ACHN (cell line): ENCODE data around the gene CTNNBL1.
"Not testable (repeated sequence)": the region's sequence is repeated elsewhere in the genome, so short reads cannot be mapped to it uniquely, and the experiment has no call there.

Experiments used
- DNase-seq: peaks from one replicate; pipeline ENCODE4 v3.0.0-alpha.2; 2015
- in situ Hi-C: cut with HindIII; loops from 2 replicates; pipeline ENCODE4 v1.10.0; 2017; ENCODE audit warnings: low sequenced_read_pairs, low pct_ligation_motif_present, low pct_unique_long_range_greater_than_20kb

CTNNBL1 gene

DNA sequence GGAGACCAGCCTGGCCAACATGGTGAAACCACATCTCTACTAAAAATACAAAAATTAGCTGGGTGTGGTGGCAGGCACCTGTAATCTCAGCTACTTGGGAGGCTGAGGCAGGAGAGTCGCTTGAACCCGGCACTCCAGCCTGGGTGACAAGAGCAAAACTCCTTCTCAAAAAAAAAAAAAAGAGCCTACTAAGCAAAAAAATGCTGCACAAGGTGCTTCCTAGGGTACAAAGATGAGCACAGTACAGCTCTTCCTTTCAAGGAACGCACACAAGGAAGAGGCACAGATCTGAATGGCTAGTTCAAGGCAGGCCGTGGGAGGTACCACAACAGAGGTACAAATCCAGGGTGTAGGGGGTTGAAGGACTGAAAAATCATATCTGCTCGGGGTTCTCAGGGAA, 162.2 kb downstream of the CTNNBL1 start:
- DNase-seq, in situ Hi-C loops: not testable (repeated sequence)

DNA sequence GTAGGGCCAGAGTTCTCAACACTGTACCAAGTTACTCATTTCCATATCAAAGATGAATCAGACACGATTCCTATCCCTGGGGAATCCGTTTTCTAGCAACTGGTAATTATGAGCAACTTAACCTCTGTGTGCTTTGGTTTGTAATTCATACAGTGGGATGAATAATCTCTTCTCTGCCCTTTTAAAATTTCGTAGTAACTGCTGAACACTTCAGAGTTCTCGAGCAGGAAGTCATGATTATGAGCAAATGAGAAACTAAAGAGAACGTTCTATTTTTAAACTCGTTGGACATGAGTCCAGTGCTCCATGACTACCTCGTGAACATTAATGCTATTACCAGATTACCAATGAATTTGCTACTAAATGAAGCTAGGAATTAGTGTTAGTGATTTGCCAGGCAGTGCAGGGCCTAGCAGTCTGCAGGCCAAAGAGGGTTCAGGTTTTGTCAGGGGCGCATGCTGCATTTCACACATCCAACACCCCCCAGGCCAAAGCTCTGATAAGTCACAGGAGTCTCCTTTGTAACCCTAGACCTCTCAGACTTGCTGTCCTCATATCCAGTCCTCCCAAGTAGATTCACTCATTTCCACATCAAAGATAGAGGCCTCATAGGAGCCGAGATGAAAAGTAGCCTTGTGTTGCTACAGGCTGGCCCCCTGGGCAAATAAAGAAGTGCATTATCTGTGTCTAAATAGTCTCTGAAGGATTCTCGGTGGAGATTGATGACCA, 163.3 kb downstream of the CTNNBL1 start:
- DNase-seq = no peak
- in situ Hi-C loops = no loop called here

DNA sequence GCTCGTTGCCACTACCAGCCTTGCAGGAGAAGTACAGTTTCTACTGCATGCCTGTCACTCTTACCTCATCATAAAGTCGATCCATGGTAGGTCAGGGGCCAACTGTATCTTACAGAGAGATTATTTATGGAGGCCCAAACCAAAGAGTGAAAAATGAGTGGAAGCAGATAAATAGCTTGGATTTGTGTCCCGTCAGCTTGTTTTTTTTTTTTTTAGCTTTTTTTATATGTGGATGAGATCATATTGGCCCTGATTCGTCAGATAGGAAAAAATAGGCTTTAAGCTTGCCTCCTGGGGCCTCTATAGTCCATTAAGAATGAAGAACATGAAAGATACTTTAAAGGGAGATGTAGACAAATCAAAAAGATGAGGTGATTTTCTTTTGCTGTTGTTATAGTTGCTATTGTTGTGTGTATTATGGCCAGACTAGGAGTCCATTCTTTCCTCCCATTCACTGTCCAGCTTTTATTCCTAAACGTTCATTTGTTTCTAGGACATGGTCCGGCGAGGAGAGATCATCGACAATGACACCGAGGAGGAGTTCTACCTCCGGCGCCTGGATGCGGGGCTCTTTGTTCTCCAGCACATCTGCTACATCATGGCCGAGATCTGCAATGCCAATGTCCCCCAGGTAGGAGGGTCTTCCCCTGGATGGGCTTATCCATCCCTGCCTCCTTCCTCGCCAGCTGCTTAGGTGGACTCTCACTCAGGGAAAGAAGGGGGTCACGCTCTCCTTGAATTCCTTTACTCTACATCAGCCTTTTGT, 165.8 kb downstream of the CTNNBL1 start:
- in situ Hi-C loops = no loop called here
- DNase-seq = no peak

DNA sequence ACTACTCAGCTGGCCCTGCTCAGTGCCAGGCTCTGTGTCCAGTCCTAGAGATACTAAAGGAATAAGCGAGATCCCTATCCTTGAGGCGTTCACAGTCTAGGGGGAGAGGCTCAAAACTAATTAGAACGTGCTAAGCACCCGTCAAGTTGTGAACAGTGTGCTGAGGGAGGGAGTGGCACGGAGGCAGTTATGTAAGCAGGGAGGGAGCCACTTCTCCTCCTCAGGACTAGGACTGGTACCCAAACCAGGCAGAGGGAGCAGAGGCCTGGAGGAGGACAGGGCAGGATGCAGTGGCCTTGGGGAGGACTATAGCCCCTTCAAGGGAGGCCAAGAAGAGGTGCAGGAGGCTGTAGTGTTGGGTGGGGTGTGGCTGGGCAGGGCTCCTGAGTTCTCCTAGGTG, 169.5 kb downstream of the CTNNBL1 start:
- DNase-seq = no peak
- in situ Hi-C loops = no loop called here

DNA sequence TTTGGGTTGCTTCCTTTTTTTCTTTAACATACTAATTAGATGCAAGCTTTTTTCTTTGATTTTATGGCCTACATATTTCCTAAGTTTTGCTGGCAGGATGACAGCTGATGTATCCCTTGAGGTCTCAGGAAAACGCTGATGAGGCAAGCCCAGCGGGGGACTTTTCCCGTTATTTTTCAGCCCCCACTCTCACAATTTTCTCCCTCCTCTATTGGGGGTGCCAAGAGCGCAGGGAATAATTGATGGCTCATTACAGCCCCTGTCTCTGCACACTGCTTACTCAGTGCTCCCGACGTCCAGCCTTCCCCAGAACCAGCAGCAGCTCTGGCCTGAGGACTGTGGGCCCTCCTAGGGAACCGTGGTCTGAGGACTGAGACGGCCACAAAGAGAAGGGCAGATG, 170.5 kb downstream of the CTNNBL1 start:
- in situ Hi-C loops = no loop called here
- no peak for DNase-seq

DNA sequence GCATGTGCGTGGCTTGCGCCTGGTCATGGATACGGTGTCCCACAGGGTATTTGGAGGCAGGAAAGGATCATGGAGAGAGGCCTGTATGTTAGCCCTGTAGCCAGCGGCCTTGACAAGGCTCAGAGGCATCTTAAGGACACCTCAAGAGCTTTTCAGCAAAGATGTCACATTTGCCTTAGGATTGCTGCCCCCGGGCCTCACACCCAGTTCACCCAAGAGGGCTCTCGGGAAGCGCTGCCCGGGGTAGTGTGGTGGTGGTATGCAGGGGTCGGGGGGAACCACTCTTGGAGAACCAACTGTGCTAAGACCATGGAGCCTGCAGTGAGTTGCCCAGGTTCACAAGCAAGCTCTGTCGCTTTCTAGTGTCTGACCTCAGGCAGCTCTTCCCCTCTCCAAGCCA, 172.2 kb downstream of the CTNNBL1 start:
- in situ Hi-C loops = no loop called here
- DNase-seq = no peak

DNA sequence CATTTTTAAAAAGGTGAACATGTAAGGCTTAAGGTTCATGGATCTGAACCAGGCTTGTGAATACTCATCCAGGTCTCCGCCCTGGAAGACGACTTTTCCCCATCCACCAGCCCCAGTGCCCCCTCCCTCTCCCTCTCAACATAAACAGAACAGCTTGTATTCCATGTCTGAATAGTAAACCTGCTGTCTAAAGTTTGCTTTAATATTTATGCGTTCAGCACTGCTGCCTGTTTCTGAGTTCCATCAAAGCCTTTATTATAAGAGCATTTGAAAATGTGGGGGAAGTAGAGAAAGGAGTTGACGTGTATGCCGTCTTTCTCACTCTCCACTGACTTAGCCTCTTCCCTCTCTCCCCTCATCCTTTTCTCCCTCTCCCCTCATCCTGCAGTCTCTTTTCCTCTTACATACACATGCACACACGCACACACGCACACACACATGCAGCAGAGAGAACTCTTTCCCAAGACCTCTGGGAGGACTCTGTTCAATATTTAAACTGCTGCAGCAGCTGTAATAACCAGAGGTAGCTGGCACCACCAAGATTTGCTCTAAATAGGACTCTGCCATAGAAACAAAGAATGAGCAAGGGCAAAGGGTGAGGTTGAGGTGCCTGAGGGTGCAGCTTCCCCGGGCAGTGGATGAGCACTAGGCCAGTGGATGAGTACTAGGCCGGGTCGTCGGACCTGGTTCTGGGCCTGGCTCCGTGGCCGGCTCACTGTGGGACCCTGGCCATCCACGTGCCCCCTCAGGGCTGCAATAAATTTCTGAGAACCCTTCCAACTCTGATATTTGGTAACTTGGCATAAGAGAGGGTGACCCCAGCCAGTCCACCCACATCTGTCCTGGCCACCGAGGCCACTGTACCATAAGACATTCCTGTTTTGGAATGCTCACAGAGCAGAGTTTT, 173.7 kb downstream of the CTNNBL1 start:
- no peak for DNase-seq
- in situ Hi-C loops = no loop called here

DNA sequence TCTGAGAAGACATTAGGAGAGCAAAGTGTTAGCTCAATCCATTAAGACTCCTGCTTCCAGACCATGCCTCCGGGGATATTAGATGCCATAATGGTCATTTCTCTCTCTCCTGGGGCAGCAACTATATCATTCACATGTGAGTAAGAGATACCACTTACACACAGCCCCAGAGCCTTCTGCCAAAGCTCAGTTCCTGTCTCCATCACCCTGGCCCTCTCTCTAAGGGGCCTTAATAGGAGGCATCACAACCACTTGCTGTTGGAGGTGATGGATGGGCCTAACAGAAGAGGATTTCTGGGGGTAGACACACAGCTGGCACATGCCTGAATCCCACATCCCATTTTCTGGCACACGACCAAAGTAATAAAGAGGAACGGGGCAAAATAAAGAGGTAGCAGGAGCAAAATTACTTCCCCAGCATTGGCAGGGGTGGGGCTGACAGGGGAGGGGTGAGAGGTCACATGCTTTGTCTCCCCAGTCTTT, 175.1 kb downstream of the CTNNBL1 start:
- DNase-seq = no peak
- in situ Hi-C loops = no loop called here

DNA sequence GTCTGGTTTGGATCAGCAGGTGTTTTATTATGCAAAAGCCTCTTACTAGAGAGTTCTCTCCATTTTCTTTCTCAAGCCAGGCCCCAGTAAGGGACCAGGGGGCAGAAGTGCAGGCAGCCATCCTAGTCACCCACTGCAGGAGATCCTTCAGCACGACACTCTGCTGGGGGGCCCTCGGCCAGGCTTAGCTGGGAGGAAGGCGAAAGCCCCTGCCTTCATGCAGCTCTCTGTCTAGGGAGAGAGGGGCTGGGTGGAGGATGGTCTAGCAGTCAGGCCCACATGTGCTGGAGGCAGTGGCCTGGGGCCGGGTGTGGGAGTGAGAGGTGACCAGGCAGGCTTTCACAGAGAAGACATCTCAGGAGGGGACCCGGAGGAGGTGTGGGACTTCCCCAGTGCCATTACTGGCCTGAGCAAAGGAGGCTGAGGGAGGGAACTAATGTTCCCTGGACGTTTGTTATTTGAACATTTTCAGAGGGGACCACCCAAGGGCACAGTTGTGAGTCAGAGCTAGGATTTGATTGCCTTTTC, 175.6 kb downstream of the CTNNBL1 start:
- in situ Hi-C loops = no loop called here
- DNase-seq = no peak

DNA sequence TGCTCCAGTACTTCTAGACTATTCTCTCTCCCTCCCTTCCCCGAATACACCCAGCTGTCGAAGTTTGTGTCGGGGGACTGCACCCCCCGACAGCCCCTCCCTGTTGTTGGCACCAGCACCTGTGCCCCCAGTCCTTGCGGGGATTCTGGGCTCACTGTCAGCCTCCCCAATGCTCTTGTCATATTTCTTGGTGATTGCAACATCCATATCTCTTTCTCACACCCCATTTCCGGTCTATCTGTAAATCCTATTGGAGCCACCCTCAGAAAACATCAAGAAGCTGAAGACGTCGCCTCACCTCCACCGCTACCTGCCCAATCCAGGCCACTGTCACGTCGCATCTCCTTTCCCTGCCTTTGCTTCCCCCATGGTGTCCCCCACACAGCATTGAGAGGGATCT, 176.5 kb downstream of the CTNNBL1 start:
- in situ Hi-C loops = no loop called here

DNA sequence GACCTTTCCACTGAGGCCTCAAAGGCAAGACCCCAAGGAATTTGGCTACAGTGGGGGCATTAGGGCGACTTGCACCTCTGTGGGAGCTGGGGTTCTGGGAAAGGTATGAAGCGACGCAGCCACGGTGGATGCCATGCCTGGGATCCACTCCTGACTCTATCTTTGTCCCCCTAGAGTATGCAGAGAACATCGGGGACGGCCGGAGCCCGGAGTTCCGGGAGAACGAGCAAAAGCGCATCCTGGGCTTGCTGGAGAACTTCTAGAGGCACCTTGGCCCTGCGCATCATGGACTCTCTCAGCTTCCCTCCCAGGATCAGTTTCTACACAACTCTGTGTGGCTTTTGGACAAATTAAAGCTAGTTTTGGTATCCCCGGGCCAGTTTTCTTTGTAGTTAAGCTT, 177.9 kb downstream of the CTNNBL1 start:
- no peak for DNase-seq

More for the DNA sequence above, 176.5 kb downstream of the CTNNBL1 start:
- DNase-seq = no peak

DNA sequence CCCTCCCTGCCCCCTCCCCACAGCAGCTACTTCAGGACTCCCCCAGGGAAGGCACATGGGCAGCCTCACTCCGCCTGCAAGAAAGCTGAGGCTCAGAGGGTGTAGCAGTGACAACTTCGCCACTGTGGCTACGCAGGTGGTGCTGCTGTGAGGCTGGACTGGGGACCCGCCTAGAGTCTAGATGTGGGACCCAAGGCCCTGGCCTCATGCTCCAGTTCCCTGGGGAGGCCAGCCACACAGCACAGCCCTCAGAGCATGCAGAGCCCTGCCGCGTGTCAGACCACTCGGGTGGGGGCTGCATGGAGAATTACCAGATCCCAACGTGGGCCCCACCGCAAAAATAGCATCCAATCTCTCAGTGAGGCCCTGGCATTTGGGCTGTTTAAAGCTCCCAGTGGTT, 178.3 kb downstream of the CTNNBL1 start:
- in situ Hi-C loops = no loop called here

More for the DNA sequence above, 177.9 kb downstream of the CTNNBL1 start:
- in situ Hi-C loops = no loop called here

DNA sequence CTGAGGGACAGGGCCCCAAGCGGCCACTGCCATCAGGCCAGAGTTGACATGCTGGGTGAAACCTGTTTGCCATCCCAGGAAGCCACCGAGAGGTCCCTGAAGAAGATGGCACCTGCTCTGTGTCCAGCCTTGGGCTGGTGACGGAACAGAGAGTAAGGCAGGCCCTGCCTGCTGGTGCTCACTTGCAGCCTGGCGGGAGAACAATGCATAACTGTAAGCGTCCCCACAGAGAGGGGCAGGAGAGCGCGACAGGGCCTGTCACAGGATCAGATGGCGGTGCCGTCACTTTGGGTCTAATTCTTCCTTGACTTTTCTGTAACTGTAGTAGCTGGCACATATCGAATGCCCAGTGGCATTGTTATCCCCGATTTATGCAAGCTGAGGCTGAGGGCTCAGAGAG, 180.1 kb downstream of the CTNNBL1 start:
- in situ Hi-C loops = no loop called here
- DNase-seq = no peak

More for the DNA sequence above, 178.3 kb downstream of the CTNNBL1 start:
- DNase-seq = no peak

DNA sequence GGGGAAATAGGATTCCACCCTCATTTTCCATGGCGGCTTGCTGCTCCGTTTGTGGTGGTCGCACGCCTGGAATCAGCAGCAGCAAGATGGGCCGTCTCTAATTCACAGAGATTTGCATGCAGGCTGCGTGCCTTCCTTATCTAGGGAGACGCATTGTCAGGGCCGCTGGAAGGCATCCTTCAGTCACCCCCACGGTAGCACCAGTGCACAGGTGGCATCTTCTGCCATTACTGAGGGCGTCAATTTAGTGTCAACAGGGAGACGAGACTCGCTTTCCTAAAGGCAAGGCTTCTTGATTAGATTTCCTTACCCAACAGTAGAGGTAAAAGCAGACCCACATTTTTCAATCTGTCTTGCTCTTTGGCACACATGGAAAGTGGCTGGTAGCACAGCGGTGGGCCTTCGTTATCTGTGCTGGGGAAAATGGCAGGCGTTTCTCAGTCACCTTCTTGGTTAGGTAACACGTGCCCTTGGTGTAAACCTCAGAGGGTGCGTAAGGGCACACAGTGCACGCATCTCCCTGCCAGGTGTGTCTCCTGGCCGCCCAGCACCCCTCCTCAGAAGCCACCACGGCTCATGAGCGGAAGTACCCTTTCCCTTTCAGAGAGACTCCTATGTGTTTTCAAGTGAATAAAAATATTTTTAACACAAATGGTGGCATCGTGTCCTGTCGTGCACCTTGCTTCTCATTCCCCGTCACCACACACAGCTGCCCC, 181.8 kb downstream of the CTNNBL1 start:
- in situ Hi-C loops = no loop called here

DNA sequence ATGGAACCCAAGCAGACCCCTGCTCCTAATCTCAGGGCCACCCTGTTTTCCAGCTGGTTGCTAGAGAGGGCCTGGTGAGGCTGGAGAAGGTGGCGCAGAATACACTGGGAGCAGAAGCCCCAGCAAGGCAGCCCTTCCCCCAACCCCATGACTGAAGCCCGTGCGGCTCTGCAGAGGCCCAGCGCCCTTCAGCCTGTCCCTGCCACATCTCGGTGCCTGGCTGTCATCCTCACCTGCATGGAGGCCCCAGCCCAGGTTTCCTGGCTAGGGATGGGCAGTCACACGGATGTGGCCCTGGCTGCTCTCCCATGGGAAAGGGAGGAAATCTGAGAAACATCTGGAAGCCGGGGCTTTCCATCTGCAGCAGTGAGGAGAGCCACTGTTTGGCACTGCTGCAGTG, 183.0 kb downstream of the CTNNBL1 start:
- no peak for DNase-seq
- in situ Hi-C loops = no loop called here

More for the DNA sequence above, 181.8 kb downstream of the CTNNBL1 start:
- DNase-seq = no peak

DNA sequence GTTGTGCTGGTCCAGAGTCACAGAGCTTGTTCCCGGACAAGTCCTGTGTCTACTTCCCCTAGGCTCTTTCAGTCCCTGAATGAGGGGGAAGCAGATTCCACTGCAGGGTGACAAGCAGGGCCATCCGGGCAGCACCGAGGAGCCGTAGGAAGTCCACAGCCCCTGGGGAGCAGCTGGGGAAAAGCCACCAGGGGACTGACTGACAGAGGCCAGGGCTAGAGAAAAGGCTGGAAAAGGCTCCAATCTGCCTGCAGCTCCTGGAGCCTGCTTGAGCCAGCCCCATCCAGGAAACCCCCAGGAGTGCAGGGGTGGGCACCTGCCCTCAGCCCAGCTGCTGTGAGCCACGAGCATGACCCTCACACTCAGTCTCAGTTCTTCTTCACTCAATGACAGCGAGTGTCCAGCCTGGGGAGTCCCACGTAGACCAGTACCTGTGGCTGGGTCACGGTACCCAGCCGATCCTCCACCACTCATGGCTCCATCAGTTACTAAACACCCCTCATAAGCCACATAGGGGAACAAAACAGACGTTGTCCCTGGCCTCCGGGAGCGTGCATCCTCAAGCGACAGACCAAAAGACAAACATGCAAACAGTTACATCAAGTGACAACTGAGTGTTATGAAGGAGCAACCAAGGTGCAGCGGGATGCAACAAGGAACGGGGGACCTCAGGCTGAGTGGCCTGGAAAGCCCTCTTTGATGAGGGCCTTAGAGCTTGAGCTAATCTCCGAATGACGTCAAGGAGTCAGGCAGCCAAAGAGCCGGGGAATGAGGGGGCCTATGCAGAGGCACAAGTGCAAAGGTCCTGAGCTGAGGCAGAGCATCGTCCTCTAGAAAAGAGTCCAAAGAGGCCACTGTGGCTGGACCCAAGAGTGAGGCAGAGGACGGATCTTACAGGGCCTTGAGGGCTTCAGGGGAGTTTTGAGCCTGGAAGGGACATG, 184.3 kb downstream of the CTNNBL1 start:
- DNase-seq = no peak
- in situ Hi-C loops = no loop called here
